DOHH2 (cell line): ENCODE results near the gene VSIG8.

Source experiments
- H3F3A ChIP-seq: fragments of 200-600 bp; sonication (generic), shearing (Covaris generic); 2 replicates; pipeline ENCODE4 v1.6.0; 2016; ENCODE audit warnings: antibody characterized with exemption, mild to moderate bottlenecking; ENCODE audit not compliant: control insufficient read depth, insufficient read depth
- H3K27ac ChIP-seq: fragments of 200-600 bp; sonication (generic); 2 replicates; pipeline ENCODE4 v1.5.1; 2014; ENCODE audit warnings: low read depth, mild to moderate bottlenecking, low read length, moderate library complexity
- H3K27me3 ChIP-seq: fragments of 200-600 bp; sonication (generic); 2 replicates; pipeline ENCODE4 v1.6.1; 2014; ENCODE audit warnings: mild to moderate bottlenecking, low read length, mixed read lengths; ENCODE audit not compliant: control insufficient read depth
- H3K36me3 ChIP-seq: fragments of 200-600 bp; sonication (generic); 2 replicates; pipeline ENCODE4 v1.6.1; 2014; ENCODE audit warnings: mild to moderate bottlenecking, low read length, moderate library complexity, mixed read lengths; ENCODE audit not compliant: control insufficient read depth
- H3K4me1 ChIP-seq: fragments of 200-600 bp; sonication (generic); 2 replicates; pipeline ENCODE4 v1.6.1; 2014; ENCODE audit warnings: mild to moderate bottlenecking, low read length, mixed read lengths; ENCODE audit not compliant: control insufficient read depth
- H3K4me2 ChIP-seq: fragments of 200-600 bp; sonication (generic); 2 replicates; pipeline ENCODE4 v1.6.0; 2014; ENCODE audit warnings: mild to moderate bottlenecking, low read length, moderate library complexity
- H3K4me3 ChIP-seq: fragments of 200-600 bp; sonication (generic); 2 replicates; pipeline ENCODE4 v1.5.1; 2014; ENCODE audit warnings: mild to moderate bottlenecking, low read length, mixed read lengths
- H3K79me2 ChIP-seq: fragments of 200-600 bp; sonication (generic); 2 replicates; pipeline ENCODE4 v1.6.1; 2014; ENCODE audit warnings: mild to moderate bottlenecking, low read length, mixed read lengths; ENCODE audit not compliant: control insufficient read depth
- H3K9me2 ChIP-seq: fragments of 200-600 bp; sonication (generic); replicated peaks from 2 replicates; pipeline ENCODE4 v1.6.1; 2014; ENCODE audit warnings: mild to moderate bottlenecking, low read length, mixed read lengths; ENCODE audit not compliant: control insufficient read depth
- H3K9me3 ChIP-seq: fragments of 200-600 bp; sonication (generic); 2 replicates; pipeline ENCODE4 v1.6.1; 2014; ENCODE audit warnings: antibody characterized with exemption, low read length, mixed read lengths; ENCODE audit not compliant: control insufficient read depth, insufficient read depth
- H4K20me1 ChIP-seq: fragments of 200-600 bp; sonication (generic); 2 replicates; pipeline ENCODE4 v1.6.0; 2014; ENCODE audit warnings: low read depth, mild to moderate bottlenecking, antibody characterized with exemption, low read length, moderate library complexity; ENCODE audit not compliant: control insufficient read depth, insufficient read depth
- CTCF ChIP-seq: fragments of 200-600 bp; sonication (generic); IDR thresholded peaks from one replicate; pipeline ENCODE4 v1.5.1; 2014; ENCODE audit warnings: antibody characterized with exemption, mild to moderate bottlenecking, low read depth, low read length; ENCODE audit not compliant: poor library complexity, severe bottlenecking
- EZH2phosphoT487 ChIP-seq: fragments of 200-600 bp; sonication (generic); IDR thresholded peaks from 2 replicates; pipeline ENCODE4 v1.6.1; 2017; ENCODE audit warnings: borderline replicate concordance, mild to moderate bottlenecking, antibody characterized with exemption, low read length, moderate library complexity, mixed read lengths

Gene VSIG8

GRCh38 chr1:159896546-159896930 is 34.1 kb upstream of the VSIG8 start:
- Histone ChIP-seq H3K27me3 (no peaks in the 10 kb centered on the region; the same call in 1 of the 2 replicates), H3K36me3 (no peaks in the 10 kb centered on the region), H3K4me1 (no peaks in the 10 kb centered on the region), H3F3A (no peaks in the 10 kb centered on the region), H3K27ac (no peak overlapping the region), H3K9me2 (no peaks in the 10 kb centered on the region), H3K79me2 (no peaks in the 10 kb centered on the region), H4K20me1 (no peaks in the 10 kb centered on the region), H3K4me3 (no peak overlapping the region), H3K4me2 (no peak overlapping the region), H3K9me3 (no peaks in the 10 kb centered on the region)
- no peak for TF ChIP-seq CTCF
- no peak for TF ChIP-seq EZH2phosphoT487

- Histone ChIP-seq H3K27ac (no peak overlapping the region), H3F3A (no peaks in the 10 kb centered on the region), H3K79me2 (no peaks in the 10 kb centered on the region), H3K27me3 (no peaks in the 10 kb centered on the region; the same call in 1 of the 2 replicates), H4K20me1 (no peaks in the 10 kb centered on the region), H3K4me1 (no peaks in the 10 kb centered on the region), H3K4me2 (no peak overlapping the region), H3K9me3 (no peaks in the 10 kb centered on the region), H3K4me3 (no peak overlapping the region), H3K36me3 (no peaks in the 10 kb centered on the region), H3K9me2 (no peaks in the 10 kb centered on the region)
- TF ChIP-seq EZH2phosphoT487 (no peak), CTCF (no peak)
Measured at GRCh38 chr1:159895836-159896545, 33.5 kb upstream of the VSIG8 start.

GRCh38 chr1:159895286-159895685 is 32.8 kb upstream of the VSIG8 start:
- H3K4me3 ChIP-seq: no peak overlapping the region
- no peaks in the 10 kb centered on the region; the same call in 1 of the 2 replicates for H3K27me3 ChIP-seq
- no peaks in the 10 kb centered on the region for H3F3A ChIP-seq
- no peaks in the 10 kb centered on the region for H3K36me3 ChIP-seq
- H3K4me2 ChIP-seq: no peak overlapping the region
- H3K79me2 ChIP-seq: no peaks in the 10 kb centered on the region
- no peak overlapping the region for H3K27ac ChIP-seq
- TF ChIP-seq CTCF: no peak
- no peak for TF ChIP-seq EZH2phosphoT487
- no peaks in the 10 kb centered on the region for H3K9me3 ChIP-seq
- peaks cover 3% of the 10 kb centered on the region for H3K4me1 ChIP-seq
- no peaks in the 10 kb centered on the region for H3K9me2 ChIP-seq
- H4K20me1 ChIP-seq: no peaks in the 10 kb centered on the region
